ENCODE results near the gene RCOR1. TPM values are rescaled to one million over a fixed set of nuclear protein-coding genes. Genes with fewer than 3 reads are reported as not detected.

The RCOR1 gene
- total RNA-seq, 2 donors from 2014 or later: 11.3 to 14.9 TPM

DNA sequence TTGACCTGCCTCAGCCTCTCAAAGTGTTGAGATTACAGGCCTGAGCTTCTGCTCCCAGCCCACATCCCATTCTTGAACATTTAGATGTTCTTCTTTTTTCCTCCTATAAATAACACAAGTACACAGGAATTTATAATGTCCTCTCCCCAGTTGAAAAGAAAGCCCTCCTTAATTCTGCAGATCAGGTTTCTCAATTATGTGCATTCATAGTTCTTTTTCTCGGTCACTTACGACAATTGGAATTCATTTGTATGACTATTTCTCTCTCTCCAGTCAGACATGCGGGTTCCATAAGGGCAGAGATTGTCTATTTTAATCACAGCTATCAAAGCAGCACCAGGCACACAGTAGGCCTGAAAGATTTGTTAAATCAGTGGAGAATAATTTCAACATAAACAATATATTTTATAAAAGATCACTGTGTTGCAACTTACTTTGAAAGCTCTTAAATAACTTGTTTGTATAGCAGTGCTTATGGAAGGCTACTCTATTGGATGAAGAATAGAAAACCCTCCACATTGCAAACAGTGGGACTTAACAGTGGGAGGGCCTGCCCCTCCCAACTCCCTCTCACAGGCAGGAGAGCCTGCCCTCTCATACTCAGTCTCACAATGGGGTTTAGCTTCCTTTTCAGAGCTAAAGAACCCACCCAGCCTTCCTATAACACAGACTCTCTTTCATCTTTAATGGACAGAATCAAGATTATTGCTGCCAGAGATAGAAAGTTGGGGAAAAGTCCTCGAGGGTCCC is 100.7 kb downstream of the RCOR1 start:
- intact Hi-C loops (cut with DNase I): loop anchor here in 1 of 2 donors (10.0 kb wide), 1 partner anchor 222 kb away; no protein-coding TSS in a partner anchor
- ATAC-seq (no peak), DNase-seq (no peak)

DNA sequence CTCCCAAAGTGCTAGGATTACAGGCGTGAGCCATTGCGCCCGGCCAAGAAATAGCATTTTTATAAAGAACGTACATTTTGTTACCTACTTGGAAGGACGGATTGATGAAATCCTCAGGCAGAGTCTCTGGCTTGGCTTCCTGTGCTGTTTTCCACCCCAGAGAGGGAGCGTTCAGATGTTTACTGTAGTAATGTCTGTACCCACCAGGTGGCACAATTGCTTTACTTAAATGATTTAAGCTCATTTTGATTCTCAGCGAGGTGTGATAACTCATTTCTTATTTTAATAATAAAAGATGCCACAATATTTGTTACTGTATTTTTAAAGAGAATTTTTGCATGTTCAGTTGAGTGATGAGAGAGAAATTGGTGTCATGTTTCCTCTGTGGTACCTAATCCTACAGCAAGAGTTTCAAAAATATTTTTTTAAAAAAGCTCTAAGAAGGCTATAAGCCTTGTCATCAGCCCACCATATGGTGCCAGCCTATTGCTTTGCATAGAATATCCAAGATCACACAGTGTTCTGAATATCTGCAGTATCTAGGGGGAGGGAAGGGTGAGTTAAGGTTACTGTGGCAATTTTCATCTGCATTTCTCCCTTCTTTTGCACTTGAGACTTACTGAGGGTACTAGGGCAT is 102.2 kb downstream of the RCOR1 start:
- peak; percentile 61 to 68 for ATAC-seq
- DNase-seq: peak; percentile 44
- intact Hi-C loops (cut with DNase I): loop anchor here (5.0 to 10.0 kb wide), 2 partner anchors 220 to 223 kb away; no protein-coding TSS in a partner anchor

DNA sequence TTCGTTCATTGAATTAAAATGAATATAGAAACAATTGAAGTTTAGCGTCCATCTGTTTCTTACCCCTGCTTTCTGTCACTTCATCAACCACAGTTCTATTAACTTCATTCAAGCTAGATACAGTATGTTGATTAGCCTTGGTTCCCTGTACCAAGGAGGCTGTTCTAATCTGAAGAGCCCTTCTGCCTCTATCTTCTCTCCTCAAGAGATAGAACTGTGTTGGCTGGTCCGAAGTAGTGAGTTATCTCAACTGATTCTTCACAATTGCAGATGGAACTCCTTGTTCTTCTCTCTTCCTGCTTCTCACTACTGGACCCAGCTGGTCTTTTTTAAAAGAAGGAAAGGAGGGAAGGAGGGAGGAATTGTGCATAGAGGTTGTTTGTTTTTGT is 102.7 kb downstream of the RCOR1 start:
- no peak for ATAC-seq
- intact Hi-C loops (cut with DNase I): loop anchor here (5.0 to 10.0 kb wide), 2 partner anchors 220 to 222 kb away; no protein-coding TSS in a partner anchor
- DNase-seq: no peak

DNA sequence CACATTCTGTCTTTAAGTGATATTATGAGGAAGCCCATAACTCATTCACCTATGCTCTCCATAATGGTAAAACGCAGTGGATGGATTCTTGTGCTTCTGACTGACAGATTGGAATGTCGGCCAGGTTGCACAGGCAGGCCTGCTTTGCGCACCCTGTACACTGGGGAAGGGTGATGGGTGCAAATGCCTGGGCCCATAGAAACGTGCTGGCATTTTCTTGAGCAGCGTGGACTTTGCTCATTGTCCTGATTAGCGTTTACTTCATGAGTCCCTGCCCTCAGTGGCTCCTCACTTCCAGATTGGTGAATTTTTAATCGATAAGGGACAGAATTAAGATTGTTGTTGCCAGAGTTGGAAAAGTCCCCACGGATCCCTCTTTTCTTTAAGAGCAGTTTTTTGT is 103.9 kb downstream of the RCOR1 start:
- ATAC-seq: no peak
- DNase-seq: no peak
- intact Hi-C loops (cut with DNase I): loop anchor here (5.0 to 10.0 kb wide), 2 partner anchors 218 to 221 kb away; no protein-coding TSS in a partner anchor

DNA sequence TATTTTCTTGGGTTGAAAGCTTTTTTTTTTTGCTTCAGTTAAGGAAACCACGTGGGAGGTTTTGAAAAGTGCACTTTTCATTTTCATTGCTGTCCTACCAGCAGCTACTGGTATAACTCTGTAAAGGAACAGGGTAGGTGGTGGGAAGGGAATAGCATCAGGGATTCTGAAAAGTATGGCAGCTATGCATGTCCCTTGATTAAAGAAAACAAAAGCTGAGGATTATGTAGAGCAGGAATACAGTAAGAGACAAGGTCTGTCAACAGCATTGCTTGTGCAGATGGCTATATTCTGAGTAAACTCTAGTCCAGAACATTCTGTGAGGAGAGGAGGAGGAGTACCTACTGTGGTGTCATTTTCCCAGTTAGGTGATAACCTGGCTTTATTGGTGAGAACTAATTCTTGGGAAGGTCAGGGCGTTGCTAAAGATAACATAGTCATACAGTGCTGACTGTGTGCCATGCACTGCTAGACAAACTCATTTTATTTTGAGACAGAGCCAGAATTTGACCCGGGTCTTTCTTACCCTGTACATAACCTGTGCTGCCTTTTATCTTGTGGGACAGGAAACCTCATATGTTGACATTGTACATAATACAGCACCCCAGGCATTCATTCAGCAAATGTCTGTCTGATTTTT is 104.5 kb downstream of the RCOR1 start:
- ATAC-seq: peak in 1 of 2 donors; percentile 59
- intact Hi-C loops (cut with DNase I): loop anchor here (5.0 to 10.0 kb wide), 2 partner anchors 218 to 220 kb away; no protein-coding TSS in a partner anchor
- no peak for DNase-seq

DNA sequence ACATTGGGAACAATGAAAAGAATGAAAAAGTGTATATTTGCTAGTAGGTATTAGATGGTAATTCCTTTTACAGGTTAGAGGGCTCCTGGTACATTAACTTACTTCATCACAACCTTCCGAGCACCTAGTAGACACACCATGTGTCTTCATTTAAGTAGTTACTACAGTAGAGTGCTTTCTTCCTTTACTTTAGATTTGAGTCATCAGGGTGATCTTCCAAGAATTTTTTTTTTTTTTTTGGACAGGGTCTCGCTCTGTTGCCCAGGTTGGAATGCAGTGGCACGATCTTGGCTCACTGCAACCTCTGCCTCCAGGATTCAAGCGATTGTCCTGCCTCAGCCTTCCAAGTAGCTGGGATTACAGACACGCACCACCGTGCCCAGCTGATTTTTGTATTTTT is 105.1 kb downstream of the RCOR1 start:
- intact Hi-C loops (cut with DNase I): loop anchor here (5.0 to 10.0 kb wide), 2 partner anchors 217 to 220 kb away; no protein-coding TSS in a partner anchor
- ATAC-seq (no peak), DNase-seq (no peak)

DNA sequence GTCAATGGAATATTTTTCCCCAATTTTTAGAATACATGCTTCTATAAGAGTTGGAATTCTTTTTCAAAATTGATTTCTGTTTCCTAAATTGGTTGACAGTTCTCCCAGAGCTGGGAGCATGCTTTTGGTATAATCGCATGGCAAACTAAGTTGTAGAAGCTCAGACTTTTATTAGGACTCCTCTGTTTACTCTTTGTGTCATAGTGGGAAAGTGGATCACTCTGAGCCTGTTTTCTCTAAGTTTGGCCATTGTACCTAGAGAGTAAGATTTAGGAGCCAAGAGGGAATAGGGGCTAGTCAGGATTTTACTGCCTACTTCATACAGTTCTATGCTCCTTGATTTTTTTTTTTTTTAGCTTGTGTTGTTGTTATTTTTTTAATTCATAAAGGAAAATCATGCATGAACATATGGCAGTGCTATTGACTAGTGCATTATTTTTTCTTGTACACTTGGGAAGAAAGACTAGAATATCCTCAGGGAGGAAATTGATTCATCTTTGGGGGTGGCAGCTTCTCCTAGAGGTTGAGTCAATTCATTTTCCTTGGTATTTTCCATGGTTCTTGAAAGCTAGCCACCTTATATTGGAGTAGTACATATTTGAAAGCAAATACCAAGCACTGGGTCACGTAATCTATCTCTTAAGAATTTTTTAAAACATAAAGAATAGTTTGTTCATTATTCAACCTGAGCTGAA is 107.1 kb downstream of the RCOR1 start:
- DNase-seq: no peak
- intact Hi-C loops (cut with DNase I): loop anchor here (5.0 to 10.0 kb wide), 2 partner anchors 215 to 218 kb away; no protein-coding TSS in a partner anchor
- ATAC-seq: no peak

DNA sequence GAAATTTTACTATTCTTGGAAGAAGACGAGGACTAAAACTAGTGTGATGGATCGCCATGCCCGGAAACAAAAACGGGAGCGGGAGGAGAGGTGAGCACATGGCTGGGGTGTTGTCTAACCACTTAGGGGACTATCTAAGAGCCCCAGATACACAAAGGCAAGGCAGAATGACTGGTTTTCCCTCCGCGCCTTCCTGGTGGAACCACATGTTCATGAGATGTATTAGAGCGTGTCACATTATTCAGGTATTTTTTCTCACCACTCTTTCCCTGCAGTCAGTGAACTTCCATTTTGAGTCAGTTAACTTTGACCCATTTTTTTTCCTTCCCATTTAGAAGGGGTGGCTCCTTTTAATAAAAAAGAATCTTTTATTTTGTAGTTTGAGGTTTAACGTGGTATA is 116.0 kb downstream of the RCOR1 start:
- DNase-seq (no peak), ATAC-seq (no peak)
- intact Hi-C loops (cut with DNase I): no loop called here

DNA sequence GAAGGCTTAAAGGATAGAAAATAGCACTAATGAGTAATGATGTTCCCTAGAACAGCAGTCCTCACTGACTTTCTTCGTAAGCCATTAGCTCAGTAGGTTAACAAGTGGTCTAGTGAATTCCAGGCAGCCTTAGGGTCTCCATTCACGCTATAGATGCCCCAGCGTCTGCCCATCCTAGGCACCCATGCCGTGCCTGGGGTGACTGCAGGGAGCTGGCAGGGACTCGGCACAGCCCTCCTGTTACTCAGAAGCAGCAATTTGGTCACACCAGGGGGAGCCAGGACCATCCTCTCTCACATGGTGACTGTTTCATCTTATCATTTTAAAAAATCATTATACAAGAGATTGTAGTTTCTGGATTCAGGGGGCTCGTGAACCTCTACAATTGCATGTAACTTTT is 118.8 kb downstream of the RCOR1 start:
- ATAC-seq: no peak
- intact Hi-C loops (cut with DNase I): no loop called here

DNA sequence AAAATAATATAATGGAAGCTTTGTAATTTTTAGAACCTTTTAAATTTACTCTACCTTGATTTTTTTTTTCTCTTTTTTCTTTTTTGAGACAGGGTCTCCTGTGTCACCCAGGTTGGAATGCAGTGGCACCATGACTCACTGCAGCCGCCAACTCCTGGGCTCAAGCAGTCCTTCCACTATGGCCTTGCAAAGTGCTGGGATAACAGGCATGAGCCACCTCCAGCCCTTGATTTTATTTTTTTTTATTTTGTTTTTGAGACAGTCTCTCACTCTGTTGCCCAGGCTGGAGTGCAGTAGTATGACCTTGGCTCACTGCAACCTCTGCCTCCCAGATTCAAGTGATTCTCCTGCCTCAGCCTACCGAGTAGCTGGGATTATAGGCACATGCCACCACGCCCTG is 119.5 kb downstream of the RCOR1 start:
- DNase-seq: no peak
- intact Hi-C loops (cut with DNase I): no loop called here
- ATAC-seq: no peak

More for the DNA sequence above, 118.8 kb downstream of the RCOR1 start:
- no peak for DNase-seq

DNA sequence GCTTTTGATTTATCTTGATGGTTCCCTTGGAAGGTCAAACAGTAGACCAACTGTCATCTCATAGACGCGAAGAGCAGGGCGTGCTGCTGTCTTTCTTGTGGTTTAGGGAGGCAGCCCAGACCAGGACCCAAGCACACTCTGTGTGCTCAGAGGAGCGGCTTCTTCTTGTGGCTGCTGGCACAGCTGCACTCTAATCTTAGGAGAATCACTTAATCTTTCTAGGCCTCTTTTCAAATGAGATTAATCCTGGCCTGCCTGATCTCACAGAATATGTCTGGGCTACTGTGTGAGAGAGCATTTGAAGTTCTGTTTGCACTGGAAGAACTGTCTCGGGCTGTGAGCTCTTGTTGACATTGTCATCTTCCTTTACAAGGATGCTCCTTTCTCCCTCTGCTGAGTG is 124.8 kb downstream of the RCOR1 start:
- intact Hi-C loops (cut with DNase I): no loop called here
- no peak for ATAC-seq

DNA sequence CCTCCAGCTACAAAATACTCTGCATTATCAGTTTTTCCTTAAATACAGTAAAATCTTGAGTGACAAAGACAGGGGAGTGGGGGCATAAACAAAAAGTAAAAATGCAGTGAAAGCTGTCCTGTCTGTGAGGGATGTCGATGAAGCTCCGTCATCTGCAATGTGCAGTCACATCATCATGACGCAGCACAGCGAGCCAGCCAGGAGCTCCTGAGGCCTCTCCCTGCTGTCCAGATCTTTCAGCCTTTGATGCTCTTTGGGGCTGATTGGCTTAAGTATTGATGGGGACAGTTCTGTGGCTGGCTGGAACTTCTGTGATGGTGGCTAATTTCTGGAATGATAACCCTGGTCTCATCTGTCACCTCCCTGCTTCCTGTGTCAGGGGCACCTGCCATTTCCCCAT is 130.2 kb downstream of the RCOR1 start:
- no peak for DNase-seq
- ATAC-seq: no peak
- intact Hi-C loops (cut with DNase I): no loop called here

More for the DNA sequence above, 124.8 kb downstream of the RCOR1 start:
- no peak for DNase-seq

DNA sequence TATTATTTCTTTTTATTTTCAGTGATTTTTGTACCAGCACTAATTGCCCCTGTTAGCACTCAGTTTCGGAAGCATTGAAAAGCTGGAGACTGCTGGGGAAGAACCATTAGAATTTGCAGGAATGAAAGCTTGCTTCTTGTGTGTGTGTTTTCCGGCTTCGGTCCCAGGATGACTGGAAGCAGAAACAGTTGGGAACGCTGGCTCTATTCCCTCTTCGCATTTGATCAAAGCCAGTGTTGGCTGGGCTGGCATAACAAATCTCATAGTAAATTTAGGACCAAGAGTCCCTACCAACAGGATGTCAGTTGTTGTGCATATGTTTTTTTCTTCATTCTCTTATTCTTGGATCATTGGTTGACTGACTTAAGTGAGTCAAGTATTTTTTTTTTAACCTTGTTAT is 131.2 kb downstream of the RCOR1 start:
- ATAC-seq: no peak
- intact Hi-C loops (cut with DNase I): no loop called here
- DNase-seq: no peak

DNA sequence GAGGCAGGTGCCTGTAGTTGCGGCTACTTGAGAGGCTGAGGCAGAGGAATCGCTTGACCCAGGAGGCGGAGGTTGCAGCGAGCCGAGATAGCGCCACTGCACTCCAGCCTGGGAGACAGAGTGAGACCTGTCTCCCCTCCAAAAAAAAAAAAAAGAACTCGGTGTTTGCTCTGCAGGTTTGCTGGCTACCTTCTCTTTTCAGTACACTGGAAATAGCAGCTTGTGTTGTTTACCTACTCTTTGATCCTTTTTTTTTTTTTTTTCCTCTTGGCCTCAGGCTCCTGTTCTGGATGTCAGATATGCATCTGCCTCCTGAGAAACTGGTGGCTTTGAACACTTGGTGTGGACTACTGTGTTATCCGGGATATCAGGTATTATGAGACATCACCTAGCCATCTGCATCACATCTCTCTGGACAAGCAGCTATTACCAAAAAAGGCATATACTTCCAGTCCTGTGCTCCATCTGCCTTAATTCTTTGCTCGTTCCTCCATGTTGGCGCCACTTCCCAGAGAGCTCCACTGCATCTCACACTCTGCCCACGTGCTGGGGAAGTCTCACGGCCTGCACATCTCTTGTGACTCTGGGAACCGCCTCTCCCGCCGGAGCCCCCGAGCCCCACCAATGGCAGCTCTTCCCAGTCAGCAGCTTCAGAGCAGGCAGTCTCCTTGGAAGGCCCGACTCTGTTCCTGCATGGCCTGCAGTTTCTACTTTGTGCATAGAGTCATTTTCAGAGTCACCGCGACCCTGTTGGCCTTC is 133.9 kb downstream of the RCOR1 start:
- ATAC-seq: no peak
- no peak for DNase-seq
- intact Hi-C loops (cut with DNase I): no loop called here

DNA sequence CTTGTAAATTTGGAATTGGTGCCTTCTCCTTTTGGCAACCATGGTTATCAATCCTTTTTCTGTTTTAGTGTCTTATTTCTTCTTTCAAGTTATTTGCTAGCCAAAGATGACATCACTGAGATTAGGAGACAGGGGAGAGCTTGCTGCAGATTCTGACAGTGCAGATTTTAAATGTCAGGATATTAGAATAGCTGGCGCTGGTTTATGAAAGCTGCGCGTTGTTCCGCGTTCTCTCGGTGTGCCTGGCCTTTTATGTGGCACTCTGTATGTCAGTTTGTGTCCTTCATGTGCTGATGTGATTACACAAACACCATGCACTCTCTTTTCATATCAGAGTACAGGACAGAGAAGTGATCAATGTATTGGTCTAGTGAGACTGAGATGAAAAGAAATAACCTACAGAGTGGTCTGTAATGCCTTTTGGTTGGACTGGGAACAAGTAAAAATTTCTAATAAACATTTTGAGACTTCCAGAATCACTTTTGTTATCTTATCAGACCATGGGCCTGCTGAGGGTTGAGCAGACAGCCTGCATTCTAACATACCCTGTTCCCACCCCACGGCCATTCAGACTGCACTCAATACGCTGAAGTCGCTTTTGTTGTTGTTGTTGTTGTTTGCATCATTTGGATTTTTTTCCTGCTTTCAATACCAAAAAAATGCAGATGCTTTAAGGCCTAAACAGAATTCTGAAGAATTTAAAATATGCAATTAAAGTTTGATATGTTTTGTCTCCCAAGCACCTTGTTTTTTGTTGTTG is 135.1 kb downstream of the RCOR1 start:
- peak; percentile 29 to 38 for ATAC-seq
- no peak for DNase-seq
- intact Hi-C loops (cut with DNase I): no loop called here

DNA sequence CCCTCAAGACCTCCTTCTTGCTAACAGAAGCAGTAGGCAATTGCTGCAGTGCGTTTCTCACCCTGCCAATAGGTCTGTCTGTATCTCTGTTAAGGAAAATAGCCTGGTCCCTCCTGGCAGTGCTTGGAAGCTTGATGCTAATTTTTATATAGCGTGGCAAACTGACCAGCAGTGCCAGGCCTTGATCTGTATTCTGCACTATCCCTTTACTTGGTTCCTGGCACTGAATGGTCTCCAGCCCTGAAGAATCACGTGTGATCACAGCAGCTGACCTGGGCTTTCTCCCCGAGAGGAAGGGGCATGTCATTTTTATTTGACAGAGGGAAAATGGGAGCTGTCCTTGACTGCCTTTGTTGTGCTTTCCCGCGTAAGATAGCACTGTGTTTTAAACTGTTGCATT is 136.1 kb downstream of the RCOR1 start:
- DNase-seq: no peak
- ATAC-seq: no peak
- intact Hi-C loops (cut with DNase I): no loop called here

DNA sequence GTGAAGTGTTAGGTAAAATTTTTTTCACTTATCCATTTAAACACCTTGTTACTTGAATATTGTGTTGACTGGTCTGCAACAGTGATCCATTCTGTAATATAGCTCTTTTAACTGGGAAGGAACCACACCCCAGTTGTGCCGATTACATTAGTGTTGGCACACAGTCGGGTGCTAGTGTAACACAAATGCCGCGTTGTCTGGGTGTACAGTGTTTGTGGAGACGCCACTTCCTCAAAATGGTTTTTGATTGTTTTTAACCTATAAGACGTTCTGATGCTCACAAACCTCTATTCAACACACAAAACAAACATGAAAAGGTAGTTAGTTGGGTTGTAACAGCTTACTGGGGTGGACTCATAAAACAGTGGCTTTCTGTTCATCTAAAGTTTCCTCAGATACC is 136.8 kb downstream of the RCOR1 start:
- intact Hi-C loops (cut with DNase I): no loop called here
- DNase-seq (no peak), ATAC-seq (no peak)

DNA sequence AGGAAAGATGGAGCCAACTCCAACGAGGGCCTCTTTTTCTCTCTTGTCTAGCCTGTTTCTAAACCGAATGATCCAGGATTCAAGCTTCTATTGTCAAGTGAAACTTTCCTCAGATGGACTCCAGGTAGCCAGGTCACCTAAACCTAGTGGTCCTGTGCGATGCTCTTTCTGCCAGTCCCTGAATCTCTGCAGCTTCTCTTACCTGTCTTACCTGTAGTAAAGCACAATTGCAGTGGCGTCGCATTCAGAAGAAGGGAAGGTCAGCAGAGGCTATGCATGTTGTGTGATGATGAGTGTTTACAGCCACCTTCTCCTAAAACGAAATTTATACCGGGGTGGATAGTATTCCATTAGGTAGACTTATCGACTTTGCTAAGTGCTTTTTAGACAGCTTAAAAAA is 137.4 kb downstream of the RCOR1 start:
- intact Hi-C loops (cut with DNase I): no loop called here
- ATAC-seq: no peak
- no peak for DNase-seq

Measured in left cardiac atrium (tissue), 4 donors.